NCI-H2171 (cell line): ENCODE results near the gene KDSR.

ENCODE experiments used
- DNase-seq: peaks from one replicate; lab custom pipeline; 2025; lab: John Stamatoyannopoulos, UW

KDSR gene

GRCh38 chr18:63284173-63284799 lies 82.7 kb downstream of the KDSR start:
- no peak for DNase-seq

- no peak for DNase-seq
These were observed 83.5 kb downstream of the KDSR start for GRCh38 chr18:63283305-63284094.

GRCh38 chr18:63282793-63283192 lies 84.2 kb downstream of the KDSR start:
- no peak for DNase-seq
